Neural progenitor cell (in vitro differentiated cells): ENCODE measurements around the gene PTX3. TPM values are rescaled to one million over a fixed set of nuclear protein-coding genes. Genes with fewer than 3 reads are reported as not detected.

Experiments
- DNase-seq: peaks from one replicate; pipeline ENCODE4 v3.0.0-alpha.2; 2016; ENCODE audit warnings: low spot score
- H2AFZ ChIP-seq: fragments of 200-600 bp; sonication (generic); replicated peaks from 2 replicates; pipeline ENCODE4 v1.6.1; 2016; ENCODE audit warnings: antibody characterized with exemption
- H3F3A ChIP-seq: fragments of 200-600 bp; sonication (generic); 2 replicates; pipeline ENCODE4 v1.6.1; 2016; ENCODE audit warnings: antibody characterized with exemption, low read depth
- H3K27ac ChIP-seq: fragments of 200-600 bp; sonication (generic); 2 replicates; pipeline ENCODE4 v1.5.1; 2016; ENCODE audit warnings: mild to moderate bottlenecking
- H3K27me3 ChIP-seq: fragments of 200-600 bp; sonication (generic); 2 replicates; pipeline ENCODE4 v1.6.1; 2016; ENCODE audit warnings: mild to moderate bottlenecking, moderate library complexity
- H3K36me3 ChIP-seq: fragments of 200-600 bp; sonication (generic); 2 replicates; pipeline ENCODE4 v1.5.1; 2016
- H3K4me1 ChIP-seq: fragments of 200-600 bp; sonication (generic); 2 replicates; pipeline ENCODE4 v1.6.1; 2016; ENCODE audit warnings: mixed run types
- H3K4me2 ChIP-seq: fragments of 200-600 bp; sonication (generic); 2 replicates; pipeline ENCODE4 v1.6.1; 2016
- H3K4me3 ChIP-seq: fragments of 200-600 bp; sonication (generic); 2 replicates; pipeline ENCODE4 v1.5.1; 2016
- H3K79me2 ChIP-seq: fragments of 200-600 bp; sonication (generic); 2 replicates; pipeline ENCODE4 v1.6.1; 2016; ENCODE audit warnings: low read depth
- H3K9ac ChIP-seq: fragments of 200-600 bp; sonication (generic); 2 replicates; pipeline ENCODE4 v1.6.1; 2016
- H3K9me3 ChIP-seq: fragments of 200-600 bp; sonication (generic); 2 replicates; pipeline ENCODE4 v1.5.1; 2016; ENCODE audit warnings: low read depth
- H4K20me1 ChIP-seq: fragments of 200-600 bp; sonication (generic); 2 replicates; pipeline ENCODE4 v1.6.1; 2016; ENCODE audit warnings: low read depth
- H3K27ac Mint-ChIP-seq: 3 replicates; pipeline ENCODE4 v1.8.0; 2021; ENCODE audit warnings: mixed read lengths
- H3K27me3 Mint-ChIP-seq: 2 replicates; pipeline ENCODE4 v1.8.0; 2022; ENCODE audit warnings: low read depth, mild to moderate bottlenecking, inconsistent platforms, moderate library complexity, mixed read lengths; ENCODE audit not compliant: insufficient read depth
- H3K36me3 Mint-ChIP-seq: 3 replicates; pipeline ENCODE4 v1.8.0; 2021; ENCODE audit warnings: mixed read lengths
- H3K4me1 Mint-ChIP-seq: 3 replicates; pipeline ENCODE4 v1.8.0; 2021; ENCODE audit warnings: mixed read lengths
- H3K4me3 Mint-ChIP-seq: 3 replicates; pipeline ENCODE4 v1.8.0; 2021; ENCODE audit warnings: mild to moderate bottlenecking, moderate library complexity, mixed read lengths
- H3K9me3 Mint-ChIP-seq: 3 replicates; pipeline ENCODE4 v1.8.0; 2020; ENCODE audit warnings: mixed read lengths
- EZH2 ChIP-seq: fragments of 200-600 bp; sonication (generic); IDR thresholded peaks from 2 replicates; pipeline ENCODE4 v1.6.1; 2017; ENCODE audit warnings: antibody characterized with exemption, mild to moderate bottlenecking, moderate library complexity
- EZH2phosphoT487 ChIP-seq: fragments of 200-600 bp; sonication (generic); IDR thresholded peaks from 2 replicates; pipeline ENCODE4 v1.6.1; 2017; ENCODE audit warnings: antibody characterized with exemption
- total RNA-seq: library from RNA; depleted of rRNA; stranded (reverse); fragments of >200 nt; gene quantifications from 2 replicates; pipeline ENCODE4 v1.2.3, GENCODE V29; 2015; ENCODE audit warnings: low replicate concordance
- TF ChIP-seq, protein P1 (sequence below): fragments of 200-600 bp; sonication (generic); IDR thresholded peaks from 2 replicates; pipeline ENCODE4 v1.5.1; 2017; ENCODE audit warnings: antibody characterized with exemption, mild to moderate bottlenecking

Gene PTX3
- total RNA-seq, 1 donor from 2014 or later: 9.0 TPM

DNA sequence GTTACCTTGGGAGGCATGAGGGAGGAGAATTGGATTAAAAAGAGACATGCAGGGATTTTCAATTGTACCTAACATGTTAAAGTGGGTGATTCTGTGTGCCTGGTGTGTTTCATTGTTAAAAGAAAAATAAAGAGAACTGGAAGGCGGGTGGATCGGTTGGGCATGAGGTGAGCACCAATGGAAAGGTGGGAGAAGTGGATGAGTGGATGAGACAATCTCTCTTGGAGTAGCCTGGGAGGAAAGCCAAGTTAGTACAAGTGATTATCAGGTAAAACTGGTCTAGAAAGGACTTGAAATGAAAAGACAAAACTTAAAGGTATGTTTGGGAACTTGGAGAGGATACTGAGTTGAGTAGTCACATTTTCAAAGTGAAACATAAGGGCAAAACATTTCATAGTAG is 54.5 kb downstream of the PTX3 start:
- H3K4me2 ChIP-seq: no peak overlapping the region
- no peaks in the 10 kb centered on the region for H3K9me3 Mint-ChIP-seq
- H3K9ac ChIP-seq: no peak overlapping the region
- H3K4me3 Mint-ChIP-seq: no peak overlapping the region
- no peaks in the 10 kb centered on the region for H3K9me3 ChIP-seq
- no peak overlapping the region for H3K4me3 ChIP-seq
- no peak overlapping the region for H3K27ac ChIP-seq
- DNase-seq: no peak
- no peak overlapping the region for H2AFZ ChIP-seq
- no peaks in the 10 kb centered on the region for H3K79me2 ChIP-seq
- H3K27me3 ChIP-seq: no peaks in the 10 kb centered on the region
- no peaks in the 10 kb centered on the region for H3K4me1 ChIP-seq
- no peaks in the 10 kb centered on the region for H3F3A ChIP-seq
- no peaks in the 10 kb centered on the region for H4K20me1 ChIP-seq
- TF ChIP-seq EZH2 (no peak), EZH2phosphoT487 (no peak)
- TF ChIP-seq, protein P1, sequence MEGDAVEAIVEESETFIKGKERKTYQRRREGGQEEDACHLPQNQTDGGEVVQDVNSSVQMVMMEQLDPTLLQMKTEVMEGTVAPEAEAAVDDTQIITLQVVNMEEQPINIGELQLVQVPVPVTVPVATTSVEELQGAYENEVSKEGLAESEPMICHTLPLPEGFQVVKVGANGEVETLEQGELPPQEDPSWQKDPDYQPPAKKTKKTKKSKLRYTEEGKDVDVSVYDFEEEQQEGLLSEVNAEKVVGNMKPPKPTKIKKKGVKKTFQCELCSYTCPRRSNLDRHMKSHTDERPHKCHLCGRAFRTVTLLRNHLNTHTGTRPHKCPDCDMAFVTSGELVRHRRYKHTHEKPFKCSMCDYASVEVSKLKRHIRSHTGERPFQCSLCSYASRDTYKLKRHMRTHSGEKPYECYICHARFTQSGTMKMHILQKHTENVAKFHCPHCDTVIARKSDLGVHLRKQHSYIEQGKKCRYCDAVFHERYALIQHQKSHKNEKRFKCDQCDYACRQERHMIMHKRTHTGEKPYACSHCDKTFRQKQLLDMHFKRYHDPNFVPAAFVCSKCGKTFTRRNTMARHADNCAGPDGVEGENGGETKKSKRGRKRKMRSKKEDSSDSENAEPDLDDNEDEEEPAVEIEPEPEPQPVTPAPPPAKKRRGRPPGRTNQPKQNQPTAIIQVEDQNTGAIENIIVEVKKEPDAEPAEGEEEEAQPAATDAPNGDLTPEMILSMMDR: no peak
- H3K36me3 Mint-ChIP-seq: peaks cover 26% of the 10 kb centered on the region
- no peaks in the 10 kb centered on the region for H3K36me3 ChIP-seq
- peaks cover 2% of the 10 kb centered on the region for H3K27me3 Mint-ChIP-seq
- no peak overlapping the region for H3K27ac Mint-ChIP-seq
- H3K4me1 Mint-ChIP-seq: peaks cover 28% of the 10 kb centered on the region

Other genes starting within 250 kb of the PTX3 start
- 0.96 TPM in 1 of 2 replicates, not detected in the other for gene VEPH1, start 66.6 kb downstream of the PTX3 start, total RNA-seq